Measurements from ENCODE around the gene ALK.

ALK gene

DNA sequence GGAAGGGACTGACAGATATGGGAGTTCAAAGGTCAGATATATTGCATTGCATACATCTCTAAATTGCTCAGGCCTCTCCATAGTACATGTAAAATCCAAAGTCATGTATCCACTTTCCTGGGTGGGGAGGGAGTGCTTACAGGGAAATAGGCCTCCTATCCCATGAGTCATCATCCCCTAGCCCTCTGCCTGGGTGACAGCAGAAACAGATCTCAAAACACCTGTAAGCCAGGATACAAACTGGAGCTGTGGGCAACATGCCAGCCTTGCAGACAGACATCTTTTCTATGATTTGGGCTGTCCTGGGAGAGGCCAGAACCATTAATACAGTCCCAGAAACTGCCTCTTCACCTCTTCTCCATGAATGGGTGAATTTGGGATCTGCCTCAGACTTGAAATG, 4.8 kb downstream of the ALK start:
- Histone ChIP-seq H3K27ac (ENCODE audit: low read length) (no peak overlapping the region), H3K79me2 (ENCODE audit: low read length) (no peaks in the 10 kb centered on the region), H2AFZ (ENCODE audit: low read depth, low read length) (no peak overlapping the region), H3K9me3 (ENCODE audit: insufficient read depth, low read length) (no peaks in the 10 kb centered on the region), H3K4me2 (ENCODE audit: low read length) (no peak overlapping the region), H3K27me3 (ENCODE audit: low read depth, low read length) (peaks cover 39% of the 10 kb centered on the region), H3K4me3 (ENCODE audit: low read length) (no peak overlapping the region), H3K9ac (ENCODE audit: low read length) (no peak overlapping the region), H4K20me1 (ENCODE audit: insufficient read depth, low read length) (no peaks in the 10 kb centered on the region), H3K36me3 (replicated peaks; ENCODE audit: low read depth, low read length) (no peaks in the 10 kb centered on the region), H3K4me1 (ENCODE audit: low read length) (no peaks in the 10 kb centered on the region)
- TF ChIP-seq EZH2phosphoT487 (IDR thresholded peaks at IDR 0.05; ENCODE audit: low read depth) = no peak
- TF ChIP-seq, protein P1, sequence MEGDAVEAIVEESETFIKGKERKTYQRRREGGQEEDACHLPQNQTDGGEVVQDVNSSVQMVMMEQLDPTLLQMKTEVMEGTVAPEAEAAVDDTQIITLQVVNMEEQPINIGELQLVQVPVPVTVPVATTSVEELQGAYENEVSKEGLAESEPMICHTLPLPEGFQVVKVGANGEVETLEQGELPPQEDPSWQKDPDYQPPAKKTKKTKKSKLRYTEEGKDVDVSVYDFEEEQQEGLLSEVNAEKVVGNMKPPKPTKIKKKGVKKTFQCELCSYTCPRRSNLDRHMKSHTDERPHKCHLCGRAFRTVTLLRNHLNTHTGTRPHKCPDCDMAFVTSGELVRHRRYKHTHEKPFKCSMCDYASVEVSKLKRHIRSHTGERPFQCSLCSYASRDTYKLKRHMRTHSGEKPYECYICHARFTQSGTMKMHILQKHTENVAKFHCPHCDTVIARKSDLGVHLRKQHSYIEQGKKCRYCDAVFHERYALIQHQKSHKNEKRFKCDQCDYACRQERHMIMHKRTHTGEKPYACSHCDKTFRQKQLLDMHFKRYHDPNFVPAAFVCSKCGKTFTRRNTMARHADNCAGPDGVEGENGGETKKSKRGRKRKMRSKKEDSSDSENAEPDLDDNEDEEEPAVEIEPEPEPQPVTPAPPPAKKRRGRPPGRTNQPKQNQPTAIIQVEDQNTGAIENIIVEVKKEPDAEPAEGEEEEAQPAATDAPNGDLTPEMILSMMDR (IDR thresholded peaks at IDR 0.05; ENCODE audit: low read depth, low read length) = no peak

DNA sequence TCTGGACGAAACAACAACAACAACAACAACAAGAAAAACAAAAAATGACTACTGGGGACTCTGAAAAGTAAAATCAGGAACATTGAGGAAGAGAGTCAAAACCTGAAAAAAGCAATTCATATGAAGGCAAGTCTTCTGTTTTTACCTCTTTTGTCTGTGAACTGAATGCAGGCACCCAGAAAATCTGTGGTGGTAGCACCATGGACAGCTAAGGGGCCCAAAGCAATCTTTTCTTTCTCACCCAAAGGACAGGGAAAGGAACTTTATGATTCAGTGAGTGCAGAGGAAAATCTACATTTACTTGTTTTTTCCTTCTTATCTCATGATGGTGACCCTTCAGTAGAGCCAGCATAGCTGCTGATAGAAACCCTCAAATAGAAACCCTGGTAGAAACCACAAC, 10.4 kb downstream of the ALK start:
- no peaks in the 10 kb centered on the region for H3K4me1 ChIP-seq (ENCODE audit: low read length)
- H3K27ac ChIP-seq (ENCODE audit: low read length) = no peak overlapping the region
- H3K4me2 ChIP-seq (ENCODE audit: low read length) = no peak overlapping the region
- H3K36me3 ChIP-seq (replicated peaks; ENCODE audit: low read depth, low read length) = no peaks in the 10 kb centered on the region
- no peak overlapping the region for H3K9ac ChIP-seq (ENCODE audit: low read length)
- no peak overlapping the region for H2AFZ ChIP-seq (ENCODE audit: low read depth, low read length)
- H3K4me3 ChIP-seq (ENCODE audit: low read length) = no peak overlapping the region
- TF ChIP-seq, protein P1 (IDR thresholded peaks at IDR 0.05; ENCODE audit: low read depth, low read length) = no peak
- no peak for TF ChIP-seq EZH2phosphoT487 (IDR thresholded peaks at IDR 0.05; ENCODE audit: low read depth)
- no peaks in the 10 kb centered on the region for H4K20me1 ChIP-seq (ENCODE audit: insufficient read depth, low read length)
- H3K27me3 ChIP-seq (ENCODE audit: low read depth, low read length) = peaks cover 64% of the 10 kb centered on the region
- no peaks in the 10 kb centered on the region for H3K79me2 ChIP-seq (ENCODE audit: low read length)
- no peaks in the 10 kb centered on the region for H3K9me3 ChIP-seq (ENCODE audit: insufficient read depth, low read length)

DNA sequence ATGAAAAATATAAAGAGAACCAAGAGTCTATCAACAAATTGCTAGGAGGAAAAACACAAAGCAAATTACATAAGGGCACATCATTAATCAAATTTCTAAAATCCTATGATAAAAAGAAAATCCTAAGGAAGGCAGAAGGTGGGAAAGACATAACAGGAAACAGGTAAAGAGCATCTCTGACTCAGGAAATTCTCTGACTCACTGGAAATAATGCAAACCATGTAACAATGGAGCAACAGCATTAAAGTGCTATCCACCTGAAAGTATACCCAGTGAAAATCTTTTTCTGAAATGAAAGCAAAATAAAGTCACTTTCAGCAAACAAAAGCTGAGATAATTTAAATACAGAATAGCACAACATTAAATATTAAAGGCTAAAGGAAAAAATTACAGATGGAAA, 10.9 kb downstream of the ALK start:
- H3K27ac ChIP-seq (ENCODE audit: low read length) = no peak overlapping the region
- H3K79me2 ChIP-seq (ENCODE audit: low read length) = no peaks in the 10 kb centered on the region
- TF ChIP-seq, protein P1 (IDR thresholded peaks at IDR 0.05; ENCODE audit: low read depth, low read length) = no peak
- TF ChIP-seq EZH2phosphoT487 (IDR thresholded peaks at IDR 0.05; ENCODE audit: low read depth) = no peak

DNA sequence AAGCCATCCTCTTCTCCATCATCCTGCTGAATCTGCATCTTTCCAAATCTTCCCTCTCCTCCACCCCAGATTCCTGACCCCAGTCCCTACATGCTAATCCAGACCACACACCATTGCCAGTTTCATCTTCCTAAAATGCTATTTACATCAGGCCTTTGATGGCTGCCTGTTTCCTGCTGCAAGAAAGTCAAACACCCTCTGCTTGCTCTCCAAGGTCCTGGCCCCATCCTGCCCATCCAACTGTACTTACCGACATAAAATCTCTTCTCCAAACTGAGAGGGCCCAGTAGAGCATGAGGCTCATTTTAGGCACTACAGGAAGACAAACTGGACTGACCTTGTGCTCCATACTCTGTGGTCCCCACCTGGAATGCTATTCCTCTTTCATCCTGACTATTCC, 19.0 kb downstream of the ALK start:
- Histone ChIP-seq H3K4me2 (ENCODE audit: low read length) (no peak overlapping the region), H3K27ac (ENCODE audit: low read length) (no peak overlapping the region)

More for the DNA sequence above, 10.9 kb downstream of the ALK start:
- Histone ChIP-seq H3K9ac (ENCODE audit: low read length) (no peak overlapping the region), H2AFZ (ENCODE audit: low read depth, low read length) (no peak overlapping the region), H3K9me3 (ENCODE audit: insufficient read depth, low read length) (no peaks in the 10 kb centered on the region), H3K4me2 (ENCODE audit: low read length) (no peak overlapping the region), H3K27me3 (ENCODE audit: low read depth, low read length) (peaks cover 64% of the 10 kb centered on the region), H3K4me1 (ENCODE audit: low read length) (no peaks in the 10 kb centered on the region), H3K4me3 (ENCODE audit: low read length) (no peak overlapping the region), H3K36me3 (replicated peaks; ENCODE audit: low read depth, low read length) (no peaks in the 10 kb centered on the region), H4K20me1 (ENCODE audit: insufficient read depth, low read length) (no peaks in the 10 kb centered on the region)

More for the DNA sequence above, 19.0 kb downstream of the ALK start:
- Histone ChIP-seq H3K9me3 (ENCODE audit: insufficient read depth, low read length) (no peaks in the 10 kb centered on the region), H4K20me1 (ENCODE audit: insufficient read depth, low read length) (no peaks in the 10 kb centered on the region), H3K36me3 (replicated peaks; ENCODE audit: low read depth, low read length) (no peaks in the 10 kb centered on the region), H3K4me3 (ENCODE audit: low read length) (no peak overlapping the region), H3K9ac (ENCODE audit: low read length) (no peak overlapping the region), H3K27me3 (ENCODE audit: low read depth, low read length) (peaks cover 86% of the 10 kb centered on the region), H3K79me2 (ENCODE audit: low read length) (no peaks in the 10 kb centered on the region), H3K4me1 (ENCODE audit: low read length) (no peaks in the 10 kb centered on the region), H2AFZ (ENCODE audit: low read depth, low read length) (no peak overlapping the region)
- TF ChIP-seq, protein P1 (IDR thresholded peaks at IDR 0.05; ENCODE audit: low read depth, low read length) = no peak
- no peak for TF ChIP-seq EZH2phosphoT487 (IDR thresholded peaks at IDR 0.05; ENCODE audit: low read depth)
